Glutamatergic neuron (in vitro differentiated cells): ENCODE data around the gene ZPR1. TPM values are rescaled to one million over a fixed set of nuclear protein-coding genes. Genes with fewer than 3 reads are reported as not detected.

Source experiments
- DNase-seq: peaks from one replicate; pipeline ENCODE4 v3.0.0; 2022
- H3K27ac Mint-ChIP-seq: one replicate; pipeline ENCODE4 v1.8.0; 2020; ENCODE audit warnings: mild to moderate bottlenecking, mixed read lengths, inconsistent platforms; ENCODE audit not compliant: unreplicated experiment
- H3K27me3 Mint-ChIP-seq: one replicate; pipeline ENCODE4 v1.8.0; 2020; ENCODE audit warnings: mild to moderate bottlenecking, moderate library complexity, mixed read lengths, inconsistent platforms; ENCODE audit not compliant: unreplicated experiment
- H3K36me3 Mint-ChIP-seq: one replicate; pipeline ENCODE4 v1.8.0; 2020; ENCODE audit warnings: mild to moderate bottlenecking, mixed read lengths, inconsistent platforms; ENCODE audit not compliant: unreplicated experiment
- H3K4me1 Mint-ChIP-seq: one replicate; pipeline ENCODE4 v1.8.0; 2020; ENCODE audit warnings: mild to moderate bottlenecking, low read depth, mixed read lengths, inconsistent platforms; ENCODE audit not compliant: unreplicated experiment
- H3K4me3 Mint-ChIP-seq: one replicate; pipeline ENCODE4 v1.8.0; 2020; ENCODE audit warnings: mild to moderate bottlenecking, mixed read lengths, inconsistent platforms; ENCODE audit not compliant: unreplicated experiment
- H3K9me3 Mint-ChIP-seq: one replicate; pipeline ENCODE4 v1.8.0; 2020; ENCODE audit warnings: mild to moderate bottlenecking, moderate library complexity, mixed read lengths, inconsistent platforms; ENCODE audit not compliant: unreplicated experiment
- total RNA-seq: library from RNA; stranded (reverse); fragmentation: NEBNext Ultra II Directional; extraction: Animal tissue kit (Norgen Biotek cat#: 25700); gene quantifications from one replicate; pipeline ENCODE4 v1.2.1, GENCODE V29; 2021; ENCODE audit not compliant: unreplicated experiment
- TF ChIP-seq, protein P1 (sequence below): fragments of 200-600 bp; sonication (generic); IDR thresholded peaks from one replicate; pipeline ENCODE4 v1.5.0; 2021; ENCODE audit not compliant: partially characterized antibody, unreplicated experiment

ZPR1 gene
- total RNA-seq, 1 donor from 2014 or later, result 61.9 TPM

GRCh38 chr11:116822575-116822974 is 34.8 kb upstream of the ZPR1 start:
- H3K4me3 Mint-ChIP-seq, result no peak overlapping the region
- DNase-seq, result no peak
- no peaks in the 10 kb centered on the region for H3K27me3 Mint-ChIP-seq
- TF ChIP-seq, protein P1, sequence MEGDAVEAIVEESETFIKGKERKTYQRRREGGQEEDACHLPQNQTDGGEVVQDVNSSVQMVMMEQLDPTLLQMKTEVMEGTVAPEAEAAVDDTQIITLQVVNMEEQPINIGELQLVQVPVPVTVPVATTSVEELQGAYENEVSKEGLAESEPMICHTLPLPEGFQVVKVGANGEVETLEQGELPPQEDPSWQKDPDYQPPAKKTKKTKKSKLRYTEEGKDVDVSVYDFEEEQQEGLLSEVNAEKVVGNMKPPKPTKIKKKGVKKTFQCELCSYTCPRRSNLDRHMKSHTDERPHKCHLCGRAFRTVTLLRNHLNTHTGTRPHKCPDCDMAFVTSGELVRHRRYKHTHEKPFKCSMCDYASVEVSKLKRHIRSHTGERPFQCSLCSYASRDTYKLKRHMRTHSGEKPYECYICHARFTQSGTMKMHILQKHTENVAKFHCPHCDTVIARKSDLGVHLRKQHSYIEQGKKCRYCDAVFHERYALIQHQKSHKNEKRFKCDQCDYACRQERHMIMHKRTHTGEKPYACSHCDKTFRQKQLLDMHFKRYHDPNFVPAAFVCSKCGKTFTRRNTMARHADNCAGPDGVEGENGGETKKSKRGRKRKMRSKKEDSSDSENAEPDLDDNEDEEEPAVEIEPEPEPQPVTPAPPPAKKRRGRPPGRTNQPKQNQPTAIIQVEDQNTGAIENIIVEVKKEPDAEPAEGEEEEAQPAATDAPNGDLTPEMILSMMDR, result no peak
- no peaks in the 10 kb centered on the region for H3K4me1 Mint-ChIP-seq
- H3K36me3 Mint-ChIP-seq, result no peaks in the 10 kb centered on the region
- no peaks in the 10 kb centered on the region for H3K9me3 Mint-ChIP-seq
- H3K27ac Mint-ChIP-seq, result no peak overlapping the region

GRCh38 chr11:116821050-116821918 is 33.5 kb upstream of the ZPR1 start:
- Mint-ChIP-seq H3K27ac (no peak overlapping the region), H3K4me3 (no peak overlapping the region), H3K36me3 (no peaks in the 10 kb centered on the region), H3K9me3 (no peaks in the 10 kb centered on the region), H3K4me1 (no peaks in the 10 kb centered on the region), H3K27me3 (no peaks in the 10 kb centered on the region)
- no peak for DNase-seq
- TF ChIP-seq, protein P1, result no peak

DNA sequence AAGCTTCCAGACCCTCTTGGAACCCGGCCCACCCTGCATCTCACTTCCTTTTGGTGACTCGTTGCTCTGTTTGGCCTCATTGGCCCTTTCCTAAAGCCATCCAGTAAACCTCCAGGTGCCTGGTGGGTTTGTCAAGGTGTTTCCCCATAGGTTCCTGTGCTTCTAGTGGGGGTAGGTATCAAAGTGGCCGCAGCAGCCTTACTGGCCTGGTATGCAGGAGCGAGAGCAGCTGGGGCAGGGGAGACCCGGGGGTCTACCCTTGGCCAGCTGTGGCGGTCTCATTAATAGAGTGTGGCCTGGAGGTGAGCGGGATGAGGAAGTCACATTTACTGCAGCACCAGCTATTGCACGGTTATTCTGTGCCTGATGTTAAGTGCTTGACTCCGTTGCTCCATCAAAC is 31.2 kb upstream of the ZPR1 start:
- TF ChIP-seq, protein P1, result no peak
- no peaks in the 10 kb centered on the region for H3K36me3 Mint-ChIP-seq
- H3K4me3 Mint-ChIP-seq, result no peak overlapping the region
- no peak for DNase-seq
- no peaks in the 10 kb centered on the region for H3K27me3 Mint-ChIP-seq
- no peak overlapping the region for H3K27ac Mint-ChIP-seq
- H3K9me3 Mint-ChIP-seq, result no peaks in the 10 kb centered on the region
- no peaks in the 10 kb centered on the region for H3K4me1 Mint-ChIP-seq

GRCh38 chr11:116814502-116814901 is 26.7 kb upstream of the ZPR1 start:
- TF ChIP-seq, protein P1, result no peak
- Mint-ChIP-seq H3K4me1 (no peaks in the 10 kb centered on the region), H3K36me3 (no peaks in the 10 kb centered on the region), H3K27me3 (no peaks in the 10 kb centered on the region), H3K27ac (no peak overlapping the region), H3K4me3 (no peak overlapping the region), H3K9me3 (no peaks in the 10 kb centered on the region)
- DNase-seq, result no peak

GRCh38 chr11:116813781-116814471 is 26.1 kb upstream of the ZPR1 start:
- H3K4me1 Mint-ChIP-seq, result no peaks in the 10 kb centered on the region
- no peak overlapping the region for H3K4me3 Mint-ChIP-seq
- no peak for DNase-seq
- H3K9me3 Mint-ChIP-seq, result no peaks in the 10 kb centered on the region
- no peak overlapping the region for H3K27ac Mint-ChIP-seq
- H3K36me3 Mint-ChIP-seq, result no peaks in the 10 kb centered on the region
- TF ChIP-seq, protein P1, result no peak
- H3K27me3 Mint-ChIP-seq, result peaks cover 2% of the 10 kb centered on the region
